NCI-H524 treated with DMSO at 0.1 percent for 48 hours (cell line): ENCODE results near the gene AFAP1L2.

Experiments used
- DNase-seq: peaks from one replicate; lab custom pipeline; 2025; lab: John Stamatoyannopoulos, UW

AFAP1L2 gene, protein sequence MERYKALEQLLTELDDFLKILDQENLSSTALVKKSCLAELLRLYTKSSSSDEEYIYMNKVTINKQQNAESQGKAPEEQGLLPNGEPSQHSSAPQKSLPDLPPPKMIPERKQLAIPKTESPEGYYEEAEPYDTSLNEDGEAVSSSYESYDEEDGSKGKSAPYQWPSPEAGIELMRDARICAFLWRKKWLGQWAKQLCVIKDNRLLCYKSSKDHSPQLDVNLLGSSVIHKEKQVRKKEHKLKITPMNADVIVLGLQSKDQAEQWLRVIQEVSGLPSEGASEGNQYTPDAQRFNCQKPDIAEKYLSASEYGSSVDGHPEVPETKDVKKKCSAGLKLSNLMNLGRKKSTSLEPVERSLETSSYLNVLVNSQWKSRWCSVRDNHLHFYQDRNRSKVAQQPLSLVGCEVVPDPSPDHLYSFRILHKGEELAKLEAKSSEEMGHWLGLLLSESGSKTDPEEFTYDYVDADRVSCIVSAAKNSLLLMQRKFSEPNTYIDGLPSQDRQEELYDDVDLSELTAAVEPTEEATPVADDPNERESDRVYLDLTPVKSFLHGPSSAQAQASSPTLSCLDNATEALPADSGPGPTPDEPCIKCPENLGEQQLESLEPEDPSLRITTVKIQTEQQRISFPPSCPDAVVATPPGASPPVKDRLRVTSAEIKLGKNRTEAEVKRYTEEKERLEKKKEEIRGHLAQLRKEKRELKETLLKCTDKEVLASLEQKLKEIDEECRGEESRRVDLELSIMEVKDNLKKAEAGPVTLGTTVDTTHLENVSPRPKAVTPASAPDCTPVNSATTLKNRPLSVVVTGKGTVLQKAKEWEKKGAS

DNA sequence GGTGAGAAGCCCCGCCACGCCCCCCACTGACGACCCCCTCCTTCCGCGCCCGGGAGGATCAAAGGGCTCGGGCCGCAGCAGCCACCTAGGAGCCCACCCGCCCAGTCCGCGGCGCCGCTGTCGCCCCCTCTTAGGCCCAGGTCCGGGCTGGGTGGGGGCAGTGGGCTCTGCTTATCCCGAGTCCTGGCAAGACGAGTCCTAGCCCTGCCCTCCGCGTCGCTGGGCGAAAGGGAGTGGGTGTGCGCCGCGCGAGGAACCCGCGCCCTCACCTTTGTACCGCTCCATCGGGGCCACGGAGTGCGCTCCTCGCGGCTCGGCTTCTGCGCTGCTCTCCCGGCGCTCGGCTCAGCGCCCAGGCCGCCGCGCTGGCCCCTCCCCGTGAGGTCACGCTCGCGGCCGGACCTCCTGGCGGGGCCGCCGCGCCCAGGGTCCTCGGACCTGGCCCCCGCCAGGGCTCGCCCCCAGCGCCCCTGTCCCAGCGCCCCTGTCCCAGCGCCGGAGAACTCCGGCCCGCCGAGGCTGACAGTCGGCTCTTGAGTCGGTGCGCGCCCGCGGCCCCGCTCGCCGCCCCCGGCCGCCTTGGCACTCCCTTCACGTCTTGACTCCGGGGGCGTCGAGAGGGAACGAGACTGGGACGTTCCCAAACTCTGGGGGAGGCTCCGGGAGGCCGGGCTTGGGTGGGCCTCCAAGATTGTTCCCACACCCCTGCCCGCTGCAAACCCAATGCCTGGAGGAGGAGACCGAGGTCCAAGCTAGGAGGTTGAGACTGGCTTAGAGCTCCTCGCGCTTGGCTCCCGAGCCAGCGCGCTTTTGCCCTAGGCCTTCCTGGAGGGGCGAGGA is at the start of gene AFAP1L2:
Gene AFAP1L2, minus strand, starts transcription at position 332 of the 840 bp plus-strand sequence. Its CDS starts 47 bp downstream, at position 285.
- no peak for DNase-seq

DNA sequence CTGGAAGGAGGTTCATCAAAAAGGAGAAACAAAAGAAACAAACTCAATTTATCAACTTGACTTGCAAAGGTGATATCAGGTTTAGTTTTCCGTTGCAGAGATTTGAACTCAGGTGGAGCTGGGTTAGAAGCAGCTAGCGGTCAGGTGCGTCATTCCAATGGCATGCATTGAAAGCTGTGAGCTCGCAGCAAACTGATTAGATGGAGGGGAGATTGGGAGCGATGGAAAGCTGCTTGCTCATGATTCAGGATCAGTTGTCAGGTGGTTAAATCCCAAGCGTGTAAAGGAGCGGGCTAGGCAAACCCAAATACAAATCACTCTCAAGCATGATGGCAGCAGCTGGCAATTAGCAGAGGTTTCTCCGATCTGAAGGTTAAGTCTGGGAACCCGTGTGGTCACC is 49.3 kb upstream of the AFAP1L2 start:
- no peak for DNase-seq

DNA sequence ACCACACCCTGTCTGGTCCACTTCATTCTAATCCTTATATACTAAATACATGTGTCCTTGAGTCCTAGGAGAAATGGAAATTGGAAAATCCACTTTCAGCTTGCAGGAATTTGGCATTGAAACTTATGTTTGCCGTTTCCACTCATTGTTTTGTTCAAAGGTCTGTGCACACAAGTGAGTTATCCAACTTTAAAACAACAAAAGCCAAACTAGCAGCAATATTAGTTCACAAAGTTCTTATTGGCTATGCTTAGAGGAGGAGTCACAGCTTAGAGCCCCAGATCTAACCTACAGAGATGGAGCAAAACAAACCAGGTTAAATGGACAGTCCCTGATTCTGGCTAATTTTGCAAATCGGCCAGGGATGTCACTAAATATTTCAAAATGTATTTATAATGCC is 44.6 kb upstream of the AFAP1L2 start:
- DNase-seq, result no peak

DNA sequence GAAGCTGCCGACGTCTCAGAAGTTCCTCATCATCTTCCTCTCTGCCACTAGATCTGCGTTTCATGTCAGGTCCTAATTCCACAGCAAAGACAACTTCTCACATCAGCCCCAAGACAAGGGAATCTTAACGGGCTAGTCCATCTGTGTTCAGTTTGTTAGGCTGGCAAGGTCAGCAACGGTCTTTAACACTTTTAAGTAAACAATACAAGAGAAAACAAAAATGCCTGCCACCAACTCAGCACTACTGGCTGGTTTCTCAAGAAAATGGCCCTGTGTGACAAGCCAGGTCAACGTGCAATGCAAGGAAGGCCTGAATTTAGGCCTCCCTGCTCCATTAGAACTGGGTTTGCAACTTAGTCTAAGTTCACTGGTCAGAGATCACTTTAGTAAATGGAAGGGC is 41.0 kb upstream of the AFAP1L2 start:
- DNase-seq, result no peak

DNA sequence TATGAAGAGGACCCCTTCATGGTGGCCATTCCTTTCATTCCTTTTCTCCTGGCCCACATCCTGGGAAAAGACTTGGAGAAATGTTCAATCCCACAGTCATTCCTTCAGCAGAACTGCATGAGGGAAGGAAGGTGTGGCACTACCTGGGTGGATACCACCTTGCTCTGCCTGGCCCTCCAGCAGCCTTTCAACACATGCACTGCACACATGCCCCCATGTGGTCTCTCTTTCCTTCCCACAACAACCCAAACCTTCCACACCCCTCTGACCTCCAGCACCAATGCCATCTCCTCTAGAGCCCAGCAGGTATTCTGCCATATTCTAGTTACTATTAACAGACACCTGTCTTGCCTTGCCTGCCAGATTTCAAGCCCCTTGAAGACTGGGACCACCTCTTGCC is 40.5 kb upstream of the AFAP1L2 start:
- no peak for DNase-seq

DNA sequence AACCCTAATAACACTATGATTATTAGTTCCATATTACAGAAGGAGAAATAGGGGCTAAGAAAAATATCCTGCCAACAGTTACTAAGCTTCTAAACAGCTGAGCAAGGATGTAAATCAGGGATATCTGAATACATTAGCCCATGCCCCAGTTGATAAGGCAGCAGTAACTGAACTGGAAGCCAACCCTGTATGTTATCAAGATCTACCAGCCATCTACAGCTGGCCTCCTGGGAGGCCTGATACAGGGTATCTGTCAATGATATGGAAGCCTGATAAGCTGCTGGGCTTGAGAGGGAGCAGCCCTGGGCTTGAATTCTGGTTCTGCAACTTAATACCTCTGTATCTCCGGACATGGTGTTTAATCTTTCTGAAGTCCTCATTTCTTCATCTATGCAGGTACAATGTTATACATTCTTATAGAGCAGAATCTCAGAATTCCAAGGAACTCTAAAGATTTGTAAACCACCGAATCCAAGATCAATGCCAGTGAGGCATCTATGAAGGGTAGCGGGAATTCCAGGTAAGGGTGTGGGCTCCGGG is 37.9 kb upstream of the AFAP1L2 start:
- DNase-seq, result no peak

DNA sequence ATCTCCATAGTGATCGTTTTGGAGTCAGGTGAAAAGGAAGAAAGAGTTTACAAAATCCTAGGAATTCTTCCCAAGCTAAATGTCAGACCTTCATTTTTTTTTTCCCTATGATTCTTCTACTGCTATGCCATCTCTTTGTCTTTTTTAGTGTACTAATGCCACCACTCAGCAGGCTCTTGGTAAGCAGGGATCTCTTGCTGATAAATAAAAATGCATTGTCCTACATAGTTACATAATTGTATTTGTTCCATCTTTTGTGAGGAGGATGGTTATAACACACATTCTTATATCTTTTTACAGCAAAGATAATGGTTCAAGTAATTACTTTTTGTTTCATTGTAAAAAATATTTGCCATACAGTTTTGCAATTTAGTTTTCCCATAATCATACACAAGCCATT is 36.8 kb upstream of the AFAP1L2 start:
- DNase-seq, result no peak

DNA sequence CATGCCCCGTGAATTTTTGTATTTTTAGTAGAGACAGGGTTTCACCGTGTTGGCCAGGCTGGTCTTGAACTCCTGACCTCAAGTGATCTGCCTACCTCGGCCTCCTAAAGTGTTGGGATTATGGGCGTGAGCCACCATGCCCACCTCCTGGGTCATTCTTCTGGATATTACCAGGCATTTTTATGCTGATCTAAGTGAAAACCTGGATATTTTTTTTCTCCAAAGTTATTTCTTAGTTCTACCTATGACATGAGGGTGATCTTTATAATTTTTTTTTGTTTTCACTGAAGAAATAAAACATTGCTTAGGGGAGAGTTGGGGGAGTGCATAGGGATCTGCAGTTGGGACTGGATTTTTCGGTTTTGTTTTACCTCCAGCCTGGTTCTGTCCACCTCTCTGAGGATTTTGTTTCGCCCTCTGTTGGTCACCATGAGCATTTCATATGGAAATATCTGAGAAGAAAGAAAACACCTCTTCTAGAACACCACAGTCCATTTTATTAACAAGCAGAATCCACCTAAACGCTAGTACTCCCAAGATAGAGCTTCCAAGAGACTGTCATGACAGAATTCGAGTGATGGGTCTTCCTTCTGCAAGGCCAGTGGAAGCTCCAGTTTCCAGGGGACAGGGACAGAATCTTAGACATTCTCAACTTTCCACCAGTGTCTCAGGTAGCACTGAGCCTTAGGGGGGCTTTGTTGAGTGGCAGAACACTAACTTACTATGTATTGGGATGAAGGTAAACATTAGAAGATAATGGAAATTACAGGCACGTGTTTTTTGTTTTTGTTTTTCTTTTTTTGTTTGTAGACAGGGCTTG is 33.4 kb upstream of the AFAP1L2 start:
- DNase-seq, result no peak

DNA sequence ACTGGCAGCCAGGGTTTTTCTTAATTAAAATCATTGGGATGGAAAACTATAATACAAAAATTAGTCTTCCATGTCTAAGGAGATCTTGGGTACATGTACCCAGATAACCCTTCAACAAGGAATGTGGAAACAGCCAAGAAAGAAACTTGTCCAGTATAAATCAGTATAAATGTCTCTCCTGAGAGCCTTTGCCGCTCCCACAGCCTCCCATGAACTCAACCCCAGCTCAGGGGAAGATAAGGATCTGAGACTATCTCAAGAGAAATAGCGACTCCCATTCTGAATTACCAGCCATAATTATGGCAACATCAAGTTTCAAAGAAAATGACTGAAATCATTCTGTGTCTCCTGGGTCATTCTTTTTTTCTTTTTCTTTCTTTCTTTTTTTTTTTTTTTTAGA is 32.6 kb upstream of the AFAP1L2 start:
- DNase-seq, result no peak

DNA sequence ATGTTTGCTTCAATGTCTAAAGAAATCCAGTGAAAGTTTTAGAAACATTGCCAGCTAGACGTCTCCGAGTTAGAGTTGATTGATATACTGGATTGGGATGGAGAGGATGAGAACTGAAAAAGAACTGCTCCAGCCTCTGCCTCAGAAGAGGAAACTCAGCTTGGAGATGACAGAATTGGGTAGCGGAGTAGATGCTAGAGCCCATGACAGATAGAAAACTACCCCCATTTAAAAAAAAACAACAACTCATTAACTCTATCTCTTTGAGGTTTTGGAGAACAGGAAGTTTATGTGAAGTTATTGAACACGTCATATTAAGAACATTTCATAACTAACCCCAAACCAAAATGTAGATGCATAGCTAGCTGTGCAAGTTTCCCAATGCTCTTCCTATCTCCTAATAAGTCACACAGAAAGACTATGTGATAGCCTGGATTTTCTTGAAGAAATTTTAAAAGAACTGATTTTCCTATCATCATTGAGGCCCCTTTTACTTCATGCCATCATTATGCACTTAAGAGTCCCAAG is 28.3 kb upstream of the AFAP1L2 start:
- no peak for DNase-seq

DNA sequence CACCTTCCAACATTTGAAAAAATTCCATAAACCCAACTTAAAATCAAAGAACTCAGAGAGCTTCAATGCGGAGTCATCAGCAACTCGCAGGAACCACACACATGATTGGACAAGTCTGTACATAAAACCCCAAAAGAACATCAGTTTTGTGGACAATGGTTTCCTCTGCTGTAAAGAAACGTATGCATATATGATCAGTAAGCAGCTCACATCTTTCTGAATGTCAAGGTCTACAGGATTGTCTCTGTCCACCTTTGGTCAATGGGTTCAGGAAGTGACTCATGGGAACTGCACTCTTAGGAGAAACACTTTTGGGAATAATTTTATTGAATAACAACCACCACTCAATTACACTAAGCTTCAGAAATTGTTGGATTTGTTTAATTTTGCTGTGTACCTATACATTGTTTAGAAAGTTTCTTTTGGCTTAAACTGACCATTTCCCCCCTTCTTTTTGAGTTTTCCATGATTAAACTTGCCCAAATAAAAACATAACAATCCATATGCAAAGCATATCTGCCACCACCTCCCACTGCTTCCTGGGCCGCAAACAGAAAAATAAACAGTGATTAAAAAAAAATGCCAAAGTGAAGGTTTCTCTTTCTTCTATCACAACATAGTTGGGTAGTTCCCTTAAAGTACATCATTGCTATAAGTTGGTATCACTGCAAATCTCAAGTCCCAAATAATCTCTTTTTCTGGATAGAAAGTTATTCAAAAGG is 27.3 kb upstream of the AFAP1L2 start:
- DNase-seq, result no peak

DNA sequence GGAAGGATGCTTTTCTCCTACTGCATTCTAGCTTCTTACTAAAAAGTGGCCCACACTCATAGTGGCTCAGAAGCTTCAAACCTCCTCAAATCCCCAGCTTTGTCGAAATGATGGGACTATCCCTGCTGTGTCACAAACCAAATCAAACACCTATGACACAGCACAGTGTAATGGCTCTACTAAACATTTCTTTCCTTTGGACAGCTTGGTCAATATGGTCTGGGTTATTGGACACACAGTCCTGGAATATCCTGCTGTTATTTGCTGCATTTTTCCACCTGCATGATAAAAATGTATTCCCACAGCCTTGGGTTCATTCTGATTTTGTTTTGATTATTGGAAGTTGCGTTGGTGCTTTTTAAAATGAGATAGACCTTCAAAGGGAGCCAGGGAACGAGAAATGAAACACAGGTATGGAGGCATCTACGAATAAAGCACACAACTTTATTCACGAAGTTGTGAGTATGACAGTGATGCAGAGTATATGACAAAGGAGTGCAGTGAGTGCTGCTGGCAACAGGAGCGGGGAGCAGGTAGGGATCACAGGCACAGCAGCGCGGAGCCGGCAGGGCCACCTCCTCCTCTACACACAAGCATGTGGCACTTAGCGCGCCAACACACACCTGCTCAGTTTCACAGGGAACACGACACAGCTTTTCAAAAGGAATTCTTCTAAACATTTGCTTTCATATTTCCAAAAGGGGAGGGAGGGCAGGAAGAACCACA is 26.5 kb upstream of the AFAP1L2 start:
- no peak for DNase-seq

DNA sequence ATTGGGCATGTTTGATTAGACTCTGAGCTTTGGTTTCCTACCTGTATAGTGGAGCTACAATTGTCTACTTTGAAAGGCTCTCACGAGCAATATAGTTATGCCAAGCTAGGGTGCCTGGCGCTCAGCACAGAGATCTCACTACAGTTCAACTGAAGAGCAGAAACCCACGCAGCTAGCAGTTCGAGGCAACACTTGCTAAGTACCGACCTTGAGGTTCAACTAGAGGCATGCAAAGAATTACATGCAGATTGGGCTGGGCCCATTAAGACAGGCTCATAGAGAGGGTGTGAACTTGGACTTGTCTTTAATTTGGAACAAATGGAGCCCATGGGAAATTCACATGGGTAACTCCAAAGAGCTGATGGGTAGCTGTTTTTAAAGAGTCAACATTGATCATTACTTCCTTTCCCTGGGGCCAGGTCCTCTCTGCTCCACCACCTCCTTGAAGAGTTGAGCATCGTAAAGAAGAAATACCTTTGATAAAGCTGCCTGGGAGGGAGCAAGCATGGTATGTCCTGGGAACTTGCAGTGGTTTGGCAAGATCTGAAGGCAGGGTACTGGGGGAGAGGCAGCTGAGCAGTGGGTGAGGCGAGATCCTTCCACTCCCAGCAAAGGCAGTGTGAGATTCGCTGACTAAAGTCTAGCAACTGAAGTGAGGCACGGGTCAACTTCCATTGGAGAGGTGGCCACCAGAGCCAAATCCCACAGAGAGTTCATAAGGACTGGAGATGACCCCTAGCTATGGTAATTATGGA is 25.5 kb upstream of the AFAP1L2 start:
- DNase-seq, result no peak

DNA sequence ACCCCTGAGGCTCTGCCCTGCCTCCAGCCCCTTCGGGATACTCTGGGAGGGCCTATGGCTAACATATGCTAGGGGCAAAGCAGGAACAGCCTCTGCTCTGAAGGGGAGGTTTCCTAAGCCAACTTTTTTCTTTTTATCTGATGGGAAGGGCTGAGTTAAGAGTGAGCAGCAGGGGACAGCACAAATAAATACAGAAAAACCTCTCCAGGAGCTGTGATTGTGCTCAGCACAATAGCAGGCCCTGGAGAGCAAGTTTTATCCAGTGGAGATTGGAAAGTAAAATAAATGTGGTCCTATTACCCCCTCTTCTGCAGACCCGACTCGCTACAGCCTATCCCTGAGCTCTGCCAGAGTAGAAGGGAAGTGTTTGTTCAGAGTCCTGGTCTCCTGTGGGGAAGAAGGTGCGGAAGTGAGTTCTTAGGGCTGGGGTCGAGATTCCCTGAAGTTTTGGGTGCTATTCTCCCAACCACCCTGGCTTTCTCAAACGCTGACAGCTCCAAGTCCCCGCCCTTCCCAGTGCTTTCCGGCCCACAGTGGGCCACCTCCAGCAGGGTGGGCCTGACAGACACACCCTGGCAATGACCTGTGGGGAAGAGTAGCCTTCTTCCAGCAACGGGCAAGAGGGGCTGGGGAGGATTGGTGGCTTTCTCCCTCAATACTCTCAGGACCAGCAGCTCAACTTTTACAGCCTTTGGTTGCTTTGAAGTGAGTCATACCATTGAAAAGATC is 23.0 kb upstream of the AFAP1L2 start:
- no peak for DNase-seq

DNA sequence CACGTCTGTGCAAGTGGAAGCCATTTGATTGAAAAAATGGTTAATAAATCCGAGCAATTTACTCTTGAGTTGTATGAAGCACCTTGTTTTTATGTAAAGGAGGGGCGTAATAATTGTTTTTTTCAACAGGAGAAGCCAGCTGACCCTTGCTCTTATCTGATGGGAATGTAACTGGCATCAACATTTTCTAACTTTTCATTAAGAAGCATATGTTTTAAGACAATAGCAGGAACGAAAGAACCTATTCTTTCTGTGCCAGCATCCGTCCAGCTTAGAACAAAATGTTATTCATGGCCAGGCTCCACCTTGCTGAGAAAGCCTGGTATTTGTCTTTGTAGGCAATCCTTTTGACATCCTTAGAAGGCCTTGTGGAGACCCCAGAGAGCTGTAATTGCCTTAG is 22.2 kb upstream of the AFAP1L2 start:
- no peak for DNase-seq

DNA sequence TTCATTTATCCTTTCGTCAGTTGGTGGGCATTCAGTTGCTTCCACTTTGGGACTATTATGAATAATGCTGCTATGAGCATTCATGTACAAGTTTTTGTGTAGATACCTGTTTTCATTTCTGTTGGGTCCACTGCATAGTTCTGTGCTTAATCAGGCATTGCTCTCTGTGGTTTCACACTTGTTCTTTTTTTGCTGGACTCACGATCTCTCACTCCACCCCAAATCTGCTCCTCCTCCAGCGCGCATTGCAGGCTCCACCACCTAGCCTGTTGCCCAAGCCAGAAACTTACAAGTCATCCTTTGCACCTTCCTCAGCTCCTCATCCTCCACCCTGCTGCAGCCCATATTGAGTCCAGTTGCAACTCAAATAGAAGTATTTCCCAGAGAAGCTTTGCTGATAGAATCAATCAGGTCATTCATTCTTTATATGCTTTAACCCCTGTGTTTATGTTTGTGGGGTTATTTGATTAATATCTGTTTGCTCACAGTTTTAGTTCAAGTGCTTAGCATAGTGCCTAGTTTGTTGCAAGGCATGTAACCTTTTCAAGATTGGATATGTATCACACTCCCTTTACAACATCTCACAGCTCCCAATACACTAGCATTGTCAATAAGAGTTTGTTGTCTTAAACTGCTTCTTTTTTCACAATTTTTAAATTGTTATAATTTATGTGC is 16.6 kb upstream of the AFAP1L2 start:
- DNase-seq, result no peak

DNA sequence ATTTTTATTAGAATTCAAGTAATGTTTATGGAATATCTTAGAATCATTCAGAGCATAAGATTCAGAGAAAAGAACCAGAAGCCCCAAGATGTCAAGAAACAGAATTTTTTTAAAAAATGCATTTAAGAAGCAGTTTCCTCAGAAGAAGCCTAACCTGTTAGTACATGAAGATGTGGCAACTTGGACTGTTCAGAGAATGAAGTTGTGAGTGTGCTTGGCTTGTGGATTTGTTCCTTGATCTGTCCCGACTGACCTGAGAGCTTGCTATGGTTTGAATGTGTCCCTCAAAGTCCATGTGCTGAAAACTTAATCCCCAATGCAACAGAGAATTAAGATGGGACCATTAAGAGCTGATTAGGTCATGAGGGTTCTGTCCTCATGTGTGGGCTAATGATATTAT is 13.8 kb upstream of the AFAP1L2 start:
- DNase-seq, result no peak
